NT2/D1 (cell line): Measurements from ENCODE around the gene AS3MT.
"Not testable (repeated sequence)": the region's sequence is repeated elsewhere in the genome, so short reads cannot be mapped to it uniquely, and the experiment has no call there.

Experiments
- DNase-seq: peaks from one replicate; pipeline ENCODE4 v3.0.0-alpha.2; 2011; ENCODE audit warnings: low read depth, low spot score
- H3K27me3 ChIP-seq: 2 replicates; pipeline ENCODE4 v1.6.0; 2011; ENCODE audit warnings: mild to moderate bottlenecking; ENCODE audit not compliant: insufficient read length, insufficient read depth
- H3K36me3 ChIP-seq: 2 replicates; pipeline ENCODE4 v1.6.1; 2011; ENCODE audit warnings: mild to moderate bottlenecking, low read length, mixed read lengths; ENCODE audit not compliant: insufficient read depth, insufficient read length
- H3K4me1 ChIP-seq: 2 replicates; pipeline ENCODE4 v1.5.1; 2011; ENCODE audit not compliant: insufficient read depth, insufficient read length
- H3K4me3 ChIP-seq: 2 replicates; pipeline ENCODE4 v1.5.1; 2011; ENCODE audit warnings: low read depth; ENCODE audit not compliant: insufficient read length
- H3K9ac ChIP-seq: 2 replicates; pipeline ENCODE4 v1.6.0; 2011; ENCODE audit warnings: low read depth; ENCODE audit not compliant: insufficient read length
- H3K9me3 ChIP-seq: 2 replicates; pipeline ENCODE4 v1.5.1; 2011; ENCODE audit warnings: mild to moderate bottlenecking, low read length; ENCODE audit not compliant: insufficient read depth
- SUZ12 ChIP-seq: IDR thresholded peaks from 2 replicates; pipeline ENCODE4 v1.6.1; 2011; ENCODE audit not compliant: insufficient read length, insufficient read depth; ENCODE audit errors: extremely low read depth
- YY1 ChIP-seq: IDR thresholded peaks from 2 replicates; pipeline ENCODE4 v1.6.1; 2011; ENCODE audit not compliant: insufficient read length, insufficient read depth
- ZNF274 ChIP-seq: IDR thresholded peaks from 2 replicates; pipeline ENCODE4 v1.6.1; 2011; ENCODE audit warnings: mild to moderate bottlenecking, low read depth, low read length

Gene AS3MT

GRCh38 chr10:102841827-102842345 is 27.4 kb upstream of the AS3MT start:
- Histone ChIP-seq H3K9me3 (peaks cover 25% of the 10 kb centered on the region), H3K36me3 (no peaks in the 10 kb centered on the region), H3K9ac (no peak overlapping the region), H3K27me3 (no peaks in the 10 kb centered on the region), H3K4me3 (no peak overlapping the region), H3K4me1 (no peaks in the 10 kb centered on the region)
- TF ChIP-seq SUZ12 (no peak), YY1 (no peak), ZNF274 (no peak)
- no peak for DNase-seq

GRCh38 chr10:102843139-102843538 is 26.1 kb upstream of the AS3MT start:
- not testable (repeated sequence) for DNase-seq, H3K27me3 ChIP-seq, H3K4me3 ChIP-seq, H3K4me1 ChIP-seq, H3K9ac ChIP-seq, H3K36me3 ChIP-seq
- H3K9me3 ChIP-seq = peaks cover 13% of the 10 kb centered on the region

- H3K4me3 ChIP-seq, H3K9me3 ChIP-seq, H3K4me1 ChIP-seq, H3K36me3 ChIP-seq, H3K27me3 ChIP-seq, DNase-seq, H3K9ac ChIP-seq: not testable (repeated sequence)
Observed at GRCh38 chr10:102844190-102844776, 25.0 kb upstream of the AS3MT start.

- Histone ChIP-seq H3K27me3 (no peaks in the 10 kb centered on the region), H3K4me3 (no peak overlapping the region), H3K36me3 (no peaks in the 10 kb centered on the region), H3K9ac (no peak overlapping the region), H3K4me1 (no peaks in the 10 kb centered on the region), H3K9me3 (0 out of 2 replicates have a peak, but pooled peaks cover 6% of the 10 kb centered on the region)
- no peak for DNase-seq
- TF ChIP-seq YY1 (no peak), ZNF274 (no peak), SUZ12 (no peak)
Observed at GRCh38 chr10:102845352-102845902, 23.8 kb upstream of the AS3MT start.

GRCh38 chr10:102850025-102850518 is 19.2 kb upstream of the AS3MT start:
- 0 out of 2 replicates have a peak, but pooled peaks cover 4% of the 10 kb centered on the region for H3K9me3 ChIP-seq
- no peak overlapping the region for H3K9ac ChIP-seq
- TF ChIP-seq ZNF274 = no peak
- no peaks in the 10 kb centered on the region for H3K4me1 ChIP-seq
- H3K27me3 ChIP-seq = no peaks in the 10 kb centered on the region
- no peaks in the 10 kb centered on the region for H3K36me3 ChIP-seq
- no peak overlapping the region for H3K4me3 ChIP-seq
- DNase-seq = no peak

GRCh38 chr10:102853237-102853636 is 16.0 kb upstream of the AS3MT start:
- not testable (repeated sequence) for H3K27me3 ChIP-seq, H3K9me3 ChIP-seq, H3K4me3 ChIP-seq, H3K4me1 ChIP-seq, DNase-seq, H3K9ac ChIP-seq, H3K36me3 ChIP-seq

- H3K36me3 ChIP-seq, H3K9ac ChIP-seq, DNase-seq, H3K9me3 ChIP-seq, H3K27me3 ChIP-seq, H3K4me3 ChIP-seq, H3K4me1 ChIP-seq: not testable (repeated sequence)
Observed at GRCh38 chr10:102855731-102856436, 13.4 kb upstream of the AS3MT start.
